Transverse colon (tissue), 4 donors: ENCODE data around the gene KRTAP23-1. TPM values are rescaled to one million over a fixed set of nuclear protein-coding genes. Genes with fewer than 3 reads are reported as not detected.

ENCODE experiments used
- DNase-seq: peaks from one replicate; pipeline ENCODE4 v3.0.0-alpha.2; 2019
- H3K27ac ChIP-seq, 4 donors: fragments of 200-600 bp; sonication (generic); 2 replicates each; pipeline ENCODE4 v1.5.1; 2016 to 2018; ENCODE audit warnings: inconsistent platforms in 4 of 4
- H3K27me3 ChIP-seq: fragments of 200-600 bp; sonication (generic); 2 replicates; pipeline ENCODE4 v1.5.1; 2017; ENCODE audit warnings: inconsistent platforms
- H3K36me3 ChIP-seq, 4 donors: fragments of 200-600 bp; sonication (generic); 2 replicates each; pipeline ENCODE4 v1.5.1; 2017 to 2019; ENCODE audit warnings: inconsistent platforms in 4 of 4
- H3K4me1 ChIP-seq, 4 donors: fragments of 200-600 bp; sonication (generic); 2 replicates each; pipeline ENCODE4 v1.5.1; 2017 to 2020; ENCODE audit warnings: inconsistent platforms in 4 of 4
- H3K4me3 ChIP-seq, 4 donors: fragments of 200-600 bp; sonication (generic); 1 replicate in 1 of 4; 2 replicates in 3 of 4; pipeline versions ENCODE4 v1.5.1 to v1.6.1; 2017 to 2019; ENCODE audit warnings: inconsistent platforms in 4 of 4
- H3K9me3 ChIP-seq, 2 donors: fragments of 200-600 bp; sonication (generic); 2 replicates each; pipeline ENCODE4 v1.5.1; 2017 to 2019; ENCODE audit warnings: inconsistent platforms in 2 of 2
- EP300 ChIP-seq: sonication (generic); formaldehyde crosslinking; IDR thresholded peaks from one replicate; pipeline ENCODE4 v1.6.1; 2017; ENCODE audit warnings: antibody characterized with exemption, low read depth
- POLR2A ChIP-seq: fragments of 450-650 bp; IDR thresholded peaks from one replicate; pipeline ENCODE4 v1.6.1; 2016; ENCODE audit warnings: antibody characterized with exemption, mild to moderate bottlenecking, moderate library complexity
- POLR2AphosphoS5 ChIP-seq, 3 donors: sonication (generic); formaldehyde crosslinking; IDR thresholded peaks; one replicate each; pipeline ENCODE4 v1.6.1; 2016; ENCODE audit warnings: antibody characterized with exemption in 3 of 3
- WGBS, 2 donors: methylation state at CpG; one replicate each; pipeline ENCODE4 v1.1.5; 2018; ENCODE audit warnings: low coverage in 1 of 2; 5-methylcytosine and 5-hydroxymethylcytosine counted together
- in situ Hi-C, 4 donors: fragments of 200-750 bp; cut with MboI; loops; one replicate each; pipeline versions ENCODE4 v1.15.0 to v1.15.1; 2017; ENCODE audit warnings: low sequenced_read_pairs in 3 of 4, low pct_ligation_motif_present in 1 of 4, low pct_unique_long_range_greater_than_20kb in 1 of 4
- intact Hi-C: fragments of 100-400 bp; cut with DNase I; formaldehyde crosslinking; loops from one replicate; pipeline ENCODE4 v1.15.1; 2023; ENCODE audit warnings: low total_unique reads
- total RNA-seq, 4 donors: library from RNA; depleted of rRNA; stranded (reverse); fragments of >200 nt; gene quantifications; one replicate each; pipeline ENCODE4 v1.1.0, GENCODE V29; 2016
- TF ChIP-seq, protein P1 (sequence below), 5 experiments: fragments of 200-600 bp in 3 of 5; fragments of 450-650 bp in 2 of 5; sonication (generic) in 3 of 5; IDR thresholded peaks; 1 replicate in 2 of 5; 2 replicates in 3 of 5; pipeline ENCODE4 v1.5.1; 2016 to 2017; ENCODE audit warnings: antibody characterized with exemption in 5 of 5, inconsistent platforms in 3 of 5, mild to moderate bottlenecking in 2 of 5, moderate library complexity in 1 of 5

Gene KRTAP23-1
- total RNA-seq, 4 donors from 2014 or later = not detected

DNA sequence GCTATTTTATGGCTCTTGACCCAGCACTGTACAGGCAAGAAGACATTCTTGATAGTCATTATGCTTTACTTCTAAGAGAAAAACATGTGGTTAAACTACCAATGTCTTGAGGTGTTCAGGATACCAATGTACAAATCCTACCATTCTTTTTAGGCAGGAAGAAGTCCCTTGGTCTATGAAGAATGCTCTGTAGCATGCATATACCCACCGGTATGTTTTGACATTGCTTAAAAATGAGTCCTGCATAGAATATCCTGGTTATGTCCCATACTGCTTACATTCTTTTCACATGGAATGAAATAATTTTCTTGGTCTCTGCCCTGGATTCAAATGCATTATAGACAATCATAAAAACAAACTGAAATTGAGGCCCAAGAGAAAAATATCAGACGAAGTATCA is 15.7 kb downstream of the KRTAP23-1 start:
- Histone ChIP-seq H3K4me3 (no peak overlapping the region), H3K27ac (no peak overlapping the region), H3K4me1 (no peaks in the 10 kb centered on the region), H3K9me3 (no peaks in the 10 kb centered on the region), H3K27me3 (no peaks in the 10 kb centered on the region), H3K36me3 (no peaks in the 10 kb centered on the region)
- no peak for TF ChIP-seq POLR2AphosphoS5 (IDR thresholded peaks at IDR 0.05)
- TF ChIP-seq POLR2A = no peak
- TF ChIP-seq, protein P1, sequence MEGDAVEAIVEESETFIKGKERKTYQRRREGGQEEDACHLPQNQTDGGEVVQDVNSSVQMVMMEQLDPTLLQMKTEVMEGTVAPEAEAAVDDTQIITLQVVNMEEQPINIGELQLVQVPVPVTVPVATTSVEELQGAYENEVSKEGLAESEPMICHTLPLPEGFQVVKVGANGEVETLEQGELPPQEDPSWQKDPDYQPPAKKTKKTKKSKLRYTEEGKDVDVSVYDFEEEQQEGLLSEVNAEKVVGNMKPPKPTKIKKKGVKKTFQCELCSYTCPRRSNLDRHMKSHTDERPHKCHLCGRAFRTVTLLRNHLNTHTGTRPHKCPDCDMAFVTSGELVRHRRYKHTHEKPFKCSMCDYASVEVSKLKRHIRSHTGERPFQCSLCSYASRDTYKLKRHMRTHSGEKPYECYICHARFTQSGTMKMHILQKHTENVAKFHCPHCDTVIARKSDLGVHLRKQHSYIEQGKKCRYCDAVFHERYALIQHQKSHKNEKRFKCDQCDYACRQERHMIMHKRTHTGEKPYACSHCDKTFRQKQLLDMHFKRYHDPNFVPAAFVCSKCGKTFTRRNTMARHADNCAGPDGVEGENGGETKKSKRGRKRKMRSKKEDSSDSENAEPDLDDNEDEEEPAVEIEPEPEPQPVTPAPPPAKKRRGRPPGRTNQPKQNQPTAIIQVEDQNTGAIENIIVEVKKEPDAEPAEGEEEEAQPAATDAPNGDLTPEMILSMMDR (IDR thresholded peaks at IDR 0.05) = no peak
- intact Hi-C loops (no loop called here), in situ Hi-C loops (loop anchor here in 2 of 4 donors (25.0 kb wide), 2 partner anchors 95 to 755 kb away; no protein-coding TSS in a partner anchor)
- DNase-seq = no peak
- WGBS, 2 donors = 81 to 82% methylated on average over 2 of the region's 2 CpGs

DNA sequence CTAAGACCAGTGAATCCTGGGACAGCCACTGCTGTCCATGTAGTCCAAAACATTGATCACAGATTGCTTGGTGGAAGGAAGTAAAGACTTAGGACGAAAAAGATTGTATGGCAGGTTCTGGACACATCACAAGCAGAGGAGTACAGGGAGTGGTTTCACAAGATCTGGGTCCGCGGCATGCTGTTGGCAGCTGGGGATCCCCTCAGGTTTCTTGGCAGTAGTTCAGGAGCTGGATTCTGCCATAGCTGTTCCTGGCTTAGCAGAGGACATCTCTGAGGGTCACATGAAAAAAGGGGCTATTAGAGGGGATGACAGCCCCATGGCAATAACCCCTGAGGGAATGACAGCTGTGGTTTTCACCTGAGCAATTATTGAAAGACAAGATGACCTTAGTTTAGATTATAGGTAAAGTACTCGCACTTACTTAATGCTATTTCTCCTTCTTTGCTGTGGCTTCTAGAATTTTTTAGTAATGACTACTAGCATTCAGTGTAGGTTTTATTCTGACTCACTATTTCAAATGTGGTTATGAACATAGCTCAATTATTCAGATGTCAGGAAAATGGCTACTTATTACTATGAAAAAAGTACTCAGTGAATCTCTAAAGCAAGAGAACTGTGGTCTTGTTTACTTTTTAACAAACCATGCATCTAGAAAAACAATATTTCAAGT is 19.1 kb downstream of the KRTAP23-1 start:
- H3K9me3 ChIP-seq = peaks cover 0 to 15% of the 10 kb centered on the region in 2 donors
- DNase-seq = no peak
- no peaks in the 10 kb centered on the region for H3K27me3 ChIP-seq
- WGBS, 2 donors = 79 to 88% methylated on average over 4 of the region's 4 CpGs
- H3K4me3 ChIP-seq = no peak overlapping the region
- H3K36me3 ChIP-seq = no peaks in the 10 kb centered on the region
- in situ Hi-C loops = loop anchor here in 2 of 4 donors (25.0 kb wide), 2 partner anchors 92 to 758 kb away; no protein-coding TSS in a partner anchor
- H3K4me1 ChIP-seq = no peaks in the 10 kb centered on the region
- H3K27ac ChIP-seq = no peak overlapping the region
- intact Hi-C loops = no loop called here
- no peak for TF ChIP-seq POLR2AphosphoS5 (IDR thresholded peaks at IDR 0.05)
- no peak for TF ChIP-seq POLR2A
- TF ChIP-seq, protein P1 (IDR thresholded peaks at IDR 0.05) = no peak
- TF ChIP-seq EP300 = no peak

DNA sequence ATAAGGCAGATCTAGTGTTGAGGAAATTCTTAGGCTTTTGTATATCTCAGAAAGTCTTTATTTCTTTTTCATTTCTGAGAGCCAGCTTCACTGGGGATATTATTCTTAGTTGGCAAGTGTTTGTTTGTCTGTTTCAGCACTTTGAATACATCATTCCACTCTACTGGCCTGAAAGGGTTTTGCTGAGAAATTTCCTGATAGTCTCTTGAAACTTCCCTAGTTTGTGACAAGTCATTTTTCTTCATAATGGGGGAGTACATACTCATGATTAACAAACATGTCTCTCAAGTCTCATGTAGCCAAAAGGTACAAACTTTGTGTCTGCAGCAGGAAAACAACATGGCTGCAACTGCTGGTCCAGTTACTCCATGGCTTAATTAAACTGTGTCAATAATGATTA is 22.0 kb downstream of the KRTAP23-1 start:
- H3K36me3 ChIP-seq = no peaks in the 10 kb centered on the region
- H3K27ac ChIP-seq = no peak overlapping the region
- H3K9me3 ChIP-seq = peaks cover 0 to 15% of the 10 kb centered on the region in 2 donors
- intact Hi-C loops (no loop called here), in situ Hi-C loops (loop anchor here in 2 of 4 donors (25.0 kb wide), 2 partner anchors 89 to 761 kb away; no protein-coding TSS in a partner anchor)
- H3K27me3 ChIP-seq = no peaks in the 10 kb centered on the region
- no peaks in the 10 kb centered on the region for H3K4me1 ChIP-seq
- TF ChIP-seq, protein P1 (IDR thresholded peaks at IDR 0.05) = no peak
- TF ChIP-seq POLR2A = no peak
- no peak for TF ChIP-seq EP300
- no peak for TF ChIP-seq POLR2AphosphoS5 (IDR thresholded peaks at IDR 0.05)
- H3K4me3 ChIP-seq = no peak overlapping the region
- DNase-seq = no peak

DNA sequence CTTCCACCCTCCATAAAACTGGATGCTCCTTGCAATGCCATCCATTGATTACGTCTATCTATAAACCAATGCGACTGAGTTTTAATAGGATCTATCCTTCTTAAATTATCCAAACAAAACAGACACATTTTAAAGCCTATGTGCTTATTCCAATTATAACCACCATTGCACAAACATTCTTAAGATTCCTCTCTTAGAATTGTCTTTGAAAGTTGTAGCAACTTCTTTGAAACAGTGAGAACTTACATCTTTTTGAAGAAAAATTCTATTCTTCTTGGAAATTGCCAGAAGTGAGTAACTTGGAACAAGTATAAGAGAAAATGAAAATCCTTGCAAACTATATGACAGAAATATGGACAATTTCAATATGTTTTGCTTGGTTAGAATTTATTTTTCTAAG is 28.2 kb downstream of the KRTAP23-1 start, which contains the start of gene KRTAP26-1:
Gene KRTAP26-1 (minus strand): TSS at position 101 of the 400 bp plus-strand sequence. CDS start 280 bp downstream, outside the sequence.
- intact Hi-C loops = no loop called here
- no peak within 1 kb of the TSS for H3K27ac ChIP-seq
- no peaks in the 10 kb centered on the region for H3K27me3 ChIP-seq
- no peak for DNase-seq
- no peaks in the 10 kb centered on the region for H3K36me3 ChIP-seq
- TF ChIP-seq POLR2AphosphoS5 (IDR thresholded peaks at IDR 0.05) = no peak
- TF ChIP-seq, protein P1 (IDR thresholded peaks at IDR 0.05) = no peak
- no peak for TF ChIP-seq EP300
- no peak for TF ChIP-seq POLR2A
- in situ Hi-C loops = no loop called here
- 47 to 67% methylated on average over 2 of the region's 2 CpGs for WGBS, 2 donors
- no peaks in the 10 kb centered on the region for H3K9me3 ChIP-seq
- H3K4me3 ChIP-seq = no peak within 1 kb of the TSS
- no peaks in the 10 kb centered on the region for H3K4me1 ChIP-seq
